H1 (cell line): ENCODE results near the gene ATP9B. TPM values are rescaled to one million over a fixed set of nuclear protein-coding genes. Genes with fewer than 3 reads are reported as not detected.
A peak's percentile ranks its signal among the peaks of the same experiment; 100 is the strongest.

ENCODE experiments used
- CTCF ChIA-PET: fragments of 300-600 bp; sonication (Branson Sonifier 250); formaldehyde crosslinking; loops from one replicate; lab custom pipeline; 2021; ENCODE audit not compliant: partially characterized antibody; lab: Charles Lee
- POLR2A ChIA-PET: fragments of 300-600 bp; sonication (Branson Sonifier 250); formaldehyde crosslinking; loops from one replicate; lab custom pipeline; 2021; ENCODE audit warnings: inconsistent platforms; ENCODE audit not compliant: partially characterized antibody; lab: Charles Lee
- DNase-seq, 2 experiments: peaks; one replicate each; pipeline versions ENCODE4 v3.0.0 to v3.0.0-alpha.2; 2010 to 2022; ENCODE audit warnings: low spot score in 2 of 2, low read depth in 1 of 2, mixed read lengths in 1 of 2
- FAIRE-seq: peaks from 2 replicates; lab custom pipeline; 2011; peaks lifted over from hg19 to GRCh38; lab: Jason Lieb, UNC
- H2AFZ ChIP-seq: 2 replicates; pipeline ENCODE4 v1.8.1; 2012; ENCODE audit warnings: low read length, inconsistent platforms
- H2AK5ac ChIP-seq: 2 replicates; pipeline ENCODE4 v1.6.1; 2013; ENCODE audit warnings: low read depth, low read length
- H2BK120ac ChIP-seq: replicated peaks from 2 replicates; pipeline ENCODE3; 2013; ENCODE audit warnings: low read depth, low read length, inconsistent platforms
- H2BK12ac ChIP-seq: 2 replicates; pipeline ENCODE4 v1.6.1; 2013; ENCODE audit warnings: low read depth, low read length
- H2BK15ac ChIP-seq: 2 replicates; pipeline ENCODE4 v1.6.1; 2013; ENCODE audit warnings: low read length
- H2BK20ac ChIP-seq: 2 replicates; pipeline ENCODE4 v1.6.1; 2013; ENCODE audit warnings: low read length
- H2BK5ac ChIP-seq: 2 replicates; pipeline ENCODE4 v1.6.1; 2013; ENCODE audit warnings: low read depth, low read length
- H3K14ac ChIP-seq: 2 replicates; pipeline ENCODE4 v1.6.1; 2013; ENCODE audit warnings: inconsistent platforms; ENCODE audit not compliant: insufficient read length
- H3K18ac ChIP-seq: 2 replicates; pipeline ENCODE4 v1.6.1; 2013; ENCODE audit warnings: low read length; ENCODE audit errors: extremely low read depth
- H3K23ac ChIP-seq: 2 replicates; pipeline ENCODE4 v1.6.1; 2013; ENCODE audit warnings: inconsistent platforms; ENCODE audit not compliant: insufficient read length
- H3K23me2 ChIP-seq: 2 replicates; pipeline ENCODE4 v1.6.1; 2013; ENCODE audit warnings: low read depth, low read length
- H3K27ac ChIP-seq: 2 replicates; pipeline ENCODE4 v1.6.1; 2011; ENCODE audit warnings: low read depth, low read length, inconsistent platforms
- H3K27me3 ChIP-seq, 4 experiments: replicated peaks in 1 of 4; 1 replicate in 1 of 4; 2 replicates in 3 of 4; pipeline versions ENCODE4 v1.6.1 to v1.8.1; 2011 to 2013; ENCODE audit warnings: low read length in 3 of 4, mild to moderate bottlenecking in 3 of 4, inconsistent platforms in 2 of 4, mixed read lengths in 2 of 4, moderate library complexity in 1 of 4; ENCODE audit not compliant: control insufficient read depth in 3 of 4, insufficient read depth in 3 of 4; ENCODE audit errors: extremely low read depth in 1 of 4
- H3K36me3 ChIP-seq, 4 experiments: 2 replicates each; pipeline versions ENCODE4 v1.6.1 to v1.8.1; 2011 to 2013; ENCODE audit warnings: mild to moderate bottlenecking in 4 of 4, low read length in 3 of 4, moderate library complexity in 2 of 4, control low read depth in 1 of 4, inconsistent platforms in 1 of 4; ENCODE audit not compliant: insufficient read depth in 4 of 4, control insufficient read depth in 2 of 4
- H3K4ac ChIP-seq: replicated peaks from 2 replicates; pipeline ENCODE3; 2013; ENCODE audit warnings: low read length, low read depth, mixed read lengths, inconsistent platforms; ENCODE audit not compliant: insufficient read length
- H3K4me1 ChIP-seq, 4 experiments: replicated peaks in 1 of 4; 1 replicate in 1 of 4; 2 replicates in 3 of 4; pipeline versions ENCODE4 v1.6.1 to v1.8.1; 2011 to 2013; ENCODE audit warnings: low read length in 3 of 4, inconsistent platforms in 2 of 4, mixed read lengths in 1 of 4; ENCODE audit not compliant: insufficient read depth in 4 of 4, control insufficient read depth in 3 of 4
- H3K4me2 ChIP-seq, 2 experiments: 2 replicates each; pipeline versions ENCODE4 v1.6.1 to v1.8.1; 2011 to 2013; ENCODE audit warnings: low read depth in 2 of 2, low read length in 2 of 2, control low read depth in 1 of 2, inconsistent platforms in 1 of 2, mild to moderate bottlenecking in 1 of 2; ENCODE audit not compliant: insufficient read depth in 1 of 2
- H3K4me3 ChIP-seq, 4 experiments: fragments of 200-600, 300-600 bp in 1 of 4; sonication (generic), shearing (Covaris generic), sonication (Bioruptor Twin) in 1 of 4; 2 replicates each; pipeline versions ENCODE4 v1.5.1 to v1.8.1; 2011 to 2016; ENCODE audit warnings: low read length in 4 of 4, low read depth in 3 of 4, control low read depth in 2 of 4, inconsistent platforms in 2 of 4, mild to moderate bottlenecking in 2 of 4, mixed read lengths in 1 of 4, moderate library complexity in 1 of 4; ENCODE audit not compliant: insufficient read depth in 2 of 4; ENCODE audit errors: extremely low read depth in 1 of 4
- H3K56ac ChIP-seq: replicated peaks from 2 replicates; pipeline ENCODE3; 2013; ENCODE audit warnings: low read depth, mild to moderate bottlenecking, mixed read lengths, low read length, inconsistent platforms; ENCODE audit not compliant: insufficient read length
- H3K79me1 ChIP-seq: 2 replicates; pipeline ENCODE4 v1.6.1; 2013; ENCODE audit warnings: low read depth, low read length, control low read depth
- H3K79me2 ChIP-seq, 2 experiments: 2 replicates each; pipeline versions ENCODE4 v1.6.1 to v1.8.1; 2012 to 2013; ENCODE audit warnings: low read length in 2 of 2, mild to moderate bottlenecking in 2 of 2, inconsistent platforms in 1 of 2; ENCODE audit not compliant: insufficient read depth in 2 of 2, control insufficient read depth in 1 of 2
- H3K9ac ChIP-seq, 4 experiments: replicated peaks in 1 of 4; 1 replicate in 1 of 4; 2 replicates in 3 of 4; pipeline versions ENCODE4 v1.6.1 to v1.8.1; 2011 to 2013; ENCODE audit warnings: low read depth in 3 of 4, low read length in 3 of 4, control low read depth in 2 of 4, mild to moderate bottlenecking in 2 of 4, moderate library complexity in 2 of 4, inconsistent platforms in 1 of 4; ENCODE audit errors: extremely low read depth in 1 of 4
- H3K9me3 ChIP-seq, 2 experiments: 2 replicates each; pipeline versions ENCODE4 v1.6.1 to v1.8.1; 2012 to 2013; ENCODE audit warnings: mild to moderate bottlenecking in 2 of 2, moderate library complexity in 2 of 2, control low read depth in 1 of 2, inconsistent platforms in 1 of 2, low read depth in 1 of 2, low read length in 1 of 2, mixed read lengths in 1 of 2; ENCODE audit not compliant: insufficient read depth in 2 of 2
- H4K20me1 ChIP-seq, 2 experiments: replicated peaks in 1 of 2; 2 replicates each; pipeline versions ENCODE3 to v1.8.1; 2011 to 2013; ENCODE audit warnings: inconsistent platforms in 2 of 2, low read length in 2 of 2, mild to moderate bottlenecking in 1 of 2; ENCODE audit not compliant: insufficient read depth in 2 of 2, control insufficient read depth in 1 of 2
- H4K5ac ChIP-seq: 2 replicates; pipeline ENCODE4 v1.6.1; 2013; ENCODE audit warnings: low read length, low read depth, mixed read lengths, inconsistent platforms; ENCODE audit not compliant: insufficient read length
- H4K8ac ChIP-seq: 2 replicates; pipeline ENCODE4 v1.8.0; 2013; ENCODE audit warnings: mild to moderate bottlenecking, moderate library complexity, low read length, inconsistent platforms; ENCODE audit not compliant: insufficient read depth; ENCODE audit errors: extremely low read depth
- H4K91ac ChIP-seq: replicated peaks from 2 replicates; pipeline ENCODE3; 2013; ENCODE audit warnings: low read length, mixed read lengths, inconsistent platforms; ENCODE audit not compliant: insufficient read length
- CTCF ChIP-seq, 3 experiments: IDR thresholded peaks; 1 replicate in 2 of 3; 2 replicates in 1 of 3; pipeline versions ENCODE4 v1.5.1 to v1.6.1; 2011; ENCODE audit warnings: low read length in 3 of 3, mild to moderate bottlenecking in 3 of 3, inconsistent platforms in 2 of 3, low read depth in 1 of 3, moderate library complexity in 1 of 3; ENCODE audit not compliant: insufficient read depth in 1 of 3; ENCODE audit errors: control extremely low read depth in 1 of 3
- FOSL1 ChIP-seq: IDR thresholded peaks from 2 replicates; pipeline ENCODE4 v1.6.1; 2011; ENCODE audit warnings: mild to moderate bottlenecking, low read depth, low read length, moderate library complexity; ENCODE audit not compliant: insufficient read depth
- HDAC2 ChIP-seq, 2 experiments: fragments of 300-600 bp in 1 of 2; sonication (generic) in 1 of 2; IDR thresholded peaks; 2 replicates each; pipeline ENCODE4 v1.6.1; 2011 to 2012; ENCODE audit warnings: low read depth in 2 of 2, low read length in 2 of 2, mild to moderate bottlenecking in 2 of 2, moderate library complexity in 2 of 2, borderline replicate concordance in 1 of 2, inconsistent platforms in 1 of 2
- PHF8 ChIP-seq: fragments of 200-600 bp; sonication (generic); conservative IDR thresholded peaks from 2 replicates; pipeline ENCODE4 v1.7.1; 2012; ENCODE audit warnings: low read depth, mild to moderate bottlenecking, inconsistent platforms, low read length, moderate library complexity
- POU5F1 ChIP-seq: IDR thresholded peaks from 2 replicates; pipeline ENCODE4 v1.6.1; 2011; ENCODE audit warnings: low read depth, mild to moderate bottlenecking, low read length, moderate library complexity
- RAD21 ChIP-seq, 2 experiments: IDR thresholded peaks in 1 of 2; conservative IDR thresholded peaks in 1 of 2; 2 replicates each; pipeline ENCODE4 v1.6.1; 2011; ENCODE audit warnings: low read depth in 2 of 2, low read length in 2 of 2, improper control_type of control experiment in 1 of 2, inconsistent platforms in 1 of 2, mild to moderate bottlenecking in 1 of 2, moderate library complexity in 1 of 2
- TCF12 ChIP-seq: IDR thresholded peaks from 2 replicates; pipeline ENCODE4 v1.6.1; 2011; ENCODE audit warnings: low read depth, mild to moderate bottlenecking, low read length
- WGBS, 2 experiments: shearing (Covaris generic) in 1 of 2; methylation state at CpG; one replicate each; pipeline versions ENCODE4 v1.1.6 to v1.1.7; 2013 to 2015; ENCODE audit warnings: low lambda C conversion rate in 2 of 2, mixed read lengths in 2 of 2, inconsistent platforms in 1 of 2, low coverage in 1 of 2, missing lambda C conversion rate in 1 of 2; ENCODE audit not compliant: insufficient replicate concordance in 2 of 2, insufficient coverage in 1 of 2, insufficient read length in 1 of 2; ENCODE audit errors: extremely low coverage in 1 of 2, missing lambda C conversion rate in 1 of 2; 5-methylcytosine and 5-hydroxymethylcytosine counted together
- polyA plus RNA-seq, 7 experiments: library from polyadenylated mRNA; depleted of rRNA in 3 of 7; stranded (reverse) in 5 of 7; unstranded in 2 of 7; fragments of >200 nt in 5 of 7; fragments of 200-250 nt in 2 of 7; gene quantifications; 1 replicate in 5 of 7; 2 replicates in 1 of 7; 4 replicates in 1 of 7; pipeline versions ENCODE4 v1.2.1 to v1.2.3, GENCODE V29; 2011 to 2013; ENCODE audit warnings: missing spikeins in 2 of 7, mixed read lengths in 2 of 7
- total RNA-seq: library from RNA; stranded (reverse); fragmentation: NEBNext Ultra II Directional; extraction: Animal tissue kit (Norgen Biotek cat#: 25700); gene quantifications from 2 replicates; pipeline ENCODE4 v1.2.1, GENCODE V29; 2021

The ATP9B gene
- total and polyA plus RNA-seq, 2 of the 8 experiments (the other 6 are each of a cell fraction or from before 2014, with no cell fraction given), result 15.1 to 21.7 TPM

- Histone ChIP-seq H3K18ac (peak overlapping the region; percentile 78; the same call in 1 of the 2 replicates), H2BK20ac (no peak overlapping the region), H2BK5ac (no peak overlapping the region), H3K9me3 (no peaks in the 10 kb centered on the region), H3K14ac (no peak overlapping the region), H2BK120ac (no peak overlapping the region), H3K79me2 (no peaks in the 10 kb centered on the region), H3K4ac (no peak overlapping the region), H3K36me3 (no peaks in the 10 kb centered on the region; a peak in 1 of 8 replicates), H3K23me2 (peaks cover 5% of the 10 kb centered on the region; the same call in 1 of the 2 replicates), H2BK15ac (no peak overlapping the region), H3K9ac (no peak overlapping the region), H3K27ac (no peak overlapping the region), H4K91ac (no peak overlapping the region), H3K4me2 (peak overlapping the region; percentile 24 to 87), H4K20me1 (peaks cover 2 to 5% of the 10 kb centered on the region in 2 experiments), H3K23ac (no peak overlapping the region), H2AFZ (no peak overlapping the region), H4K5ac (no peak overlapping the region), H3K56ac (no peak overlapping the region), H3K79me1 (no peaks in the 10 kb centered on the region), H2AK5ac (no peak overlapping the region), H3K4me1 (peaks cover 0 to 12% (median 8%) of the 10 kb centered on the region in 4 experiments; a peak in 5 of 7 replicates), H3K27me3 (peaks cover 45 to 73% (median 65%) of the 10 kb centered on the region in 4 experiments), H3K4me3 (peak overlapping the region; percentile 21 to 60 (median 23); a peak in 7 of 8 replicates), H4K8ac (peak overlapping the region; percentile 12; the same call in 1 of the 2 replicates), H2BK12ac (0 out of 2 replicates have a peak overlapping the region, but pooled peaks have one; percentile 17)
- DNase-seq, result peak in 1 of 2 experiments; percentile 72
- ChIA-PET POLR2A (interaction anchor here (0.9 kb wide), 1 partner anchor 50 kb away, joined by 3 read pairs; no protein-coding TSS in a partner anchor), CTCF (interaction anchor here (0.8 to 3.2 kb wide), 6 partner anchors 13 to 247 kb away, joined by 3 to 29 read pairs (median 6); no protein-coding TSS in a partner anchor)
- WGBS, 2 experiments, result 3% methylated on average over 50 of the region's 68 CpGs; no CpG with 5 or more reads in 1 of the 2 experiments
- FAIRE-seq, result no peak
- TF ChIP-seq HDAC2 (IDR thresholded peaks at IDR 0.05; ENCODE audit: borderline replicate concordance in 1 of 2, low read depth in 2 of 2, low read length in 2 of 2) (no peak), POU5F1 (no peak), CTCF (IDR thresholded peaks at IDR 0.05; ENCODE audit: control extremely low read depth in 1 of 3, insufficient read depth in 1 of 3, low read depth in 1 of 3, low read length in 3 of 3) (peak in 1 of 3 experiments; percentile 14; a peak in 1 of 4 replicates), FOSL1 (no peak), RAD21 (IDR thresholded peaks at IDR 0.05 in 1 of 2, conservative IDR thresholded peaks at IDR 0.05 in 1 of 2; ENCODE audit: low read depth in 2 of 2, low read length in 2 of 2) (peak; percentile 20 to 44; a peak in 3 of 4 replicates), PHF8 (no peak), TCF12 (no peak)
These were observed 327.4 kb downstream of the ATP9B start for GRCh38 chr18:79396431-79397246.
